DND-41 (cell line): ENCODE results near the gene SFXN1.

ENCODE experiments used
- ATAC-seq: fragments of 200-7000 bp; cut with Tn5 transposase; 3 replicates; pipeline ENCODE4 v1.9.1; 2021; ENCODE audit warnings: low read depth; ENCODE audit not compliant: insufficient read depth
- DNase-seq: peaks from one replicate; pipeline ENCODE4 v3.0.0-alpha.2; 2020
- H2AFZ ChIP-seq: 2 replicates; pipeline ENCODE4 v1.6.0; 2012; ENCODE audit warnings: low read depth, low read length
- H3K27ac ChIP-seq: 2 replicates; pipeline ENCODE4 v1.5.1; 2012; ENCODE audit warnings: low read length, inconsistent platforms
- H3K27me3 ChIP-seq: fragments of 200-600 bp; sonication (generic); 2 replicates; pipeline ENCODE4 v1.6.0; 2012; ENCODE audit warnings: low read length, mild to moderate bottlenecking, inconsistent platforms; ENCODE audit not compliant: insufficient read depth, poor library complexity
- H3K36me3 ChIP-seq: 2 replicates; pipeline ENCODE4 v1.5.1; 2012; ENCODE audit warnings: low read length, inconsistent platforms; ENCODE audit not compliant: insufficient read depth
- H3K4me1 ChIP-seq: 2 replicates; pipeline ENCODE4 v1.5.1; 2012; ENCODE audit warnings: mild to moderate bottlenecking, low read length; ENCODE audit not compliant: insufficient read depth
- H3K4me2 ChIP-seq: 2 replicates; pipeline ENCODE4 v1.6.0; 2012; ENCODE audit warnings: mild to moderate bottlenecking, moderate library complexity, low read length, inconsistent platforms; ENCODE audit not compliant: insufficient read depth
- H3K4me3 ChIP-seq, 2 experiments: fragments of 200-600 bp in 1 of 2; shearing (Covaris generic) in 1 of 2; 2 replicates each; pipeline ENCODE4 v1.5.1; 2012 to 2016; ENCODE audit warnings: inconsistent platforms in 2 of 2, low read length in 2 of 2, mild to moderate bottlenecking in 2 of 2, low read depth in 1 of 2, moderate library complexity in 1 of 2
- H3K79me2 ChIP-seq: 2 replicates; pipeline ENCODE4 v1.6.0; 2012; ENCODE audit warnings: low read length, inconsistent platforms; ENCODE audit not compliant: insufficient read depth
- H3K9ac ChIP-seq: 2 replicates; pipeline ENCODE4 v1.6.0; 2012; ENCODE audit warnings: low read depth, mild to moderate bottlenecking, inconsistent platforms, low read length, moderate library complexity
- H3K9me3 ChIP-seq: 2 replicates; pipeline ENCODE4 v1.5.1; 2012; ENCODE audit warnings: low read length, moderate library complexity, mild to moderate bottlenecking, inconsistent platforms; ENCODE audit not compliant: insufficient read depth, severe bottlenecking
- H4K20me1 ChIP-seq: 2 replicates; pipeline ENCODE4 v1.6.0; 2012; ENCODE audit warnings: low read length; ENCODE audit not compliant: insufficient read depth
- CTCF ChIP-seq: IDR thresholded peaks from 2 replicates; pipeline ENCODE4 v1.5.1; 2012; ENCODE audit warnings: borderline replicate concordance, low read length, moderate library complexity, mild to moderate bottlenecking; ENCODE audit not compliant: poor library complexity, severe bottlenecking; ENCODE audit errors: extremely low read depth
- EZH2 ChIP-seq: IDR thresholded peaks from 3 replicates; pipeline ENCODE4 v1.6.1; 2012; ENCODE audit warnings: borderline replicate concordance, low read depth, mild to moderate bottlenecking, moderate library complexity, low read length, inconsistent platforms; ENCODE audit not compliant: severe bottlenecking

SFXN1 gene

GRCh38 chr5:175479125-175479881 lies 943 bp downstream of the SFXN1 start:
- DNase-seq (no peak), ATAC-seq (no peak)
- H3K9me3 ChIP-seq: no peaks in the 10 kb centered on the region
- peaks cover 40% of the 10 kb centered on the region for H4K20me1 ChIP-seq
- H2AFZ ChIP-seq: peak overlapping the region; percentile 71
- peaks cover 26% of the 10 kb centered on the region for H3K27me3 ChIP-seq
- peak overlapping the region; percentile 66 for H3K9ac ChIP-seq
- TF ChIP-seq CTCF: no peak
- no peak for TF ChIP-seq EZH2
- peak overlapping the region; percentile 69 for H3K27ac ChIP-seq
- H3K4me2 ChIP-seq: peak overlapping the region; percentile 85
- H3K79me2 ChIP-seq: peaks cover 59% of the 10 kb centered on the region
- H3K4me1 ChIP-seq: peaks cover 35% of the 10 kb centered on the region
- peaks cover 39% of the 10 kb centered on the region for H3K36me3 ChIP-seq
- peak overlapping the region; percentile 40 to 66 for H3K4me3 ChIP-seq

GRCh38 chr5:175483337-175483736 lies 5.0 kb downstream of the SFXN1 start:
- ATAC-seq (no peak), DNase-seq (no peak)
- H3K9ac ChIP-seq: no peak overlapping the region
- no peaks in the 10 kb centered on the region for H3K27me3 ChIP-seq
- no peak overlapping the region for H3K4me2 ChIP-seq
- H3K27ac ChIP-seq: no peak overlapping the region
- TF ChIP-seq CTCF: no peak
- no peak for TF ChIP-seq EZH2
- peaks cover 33% of the 10 kb centered on the region for H3K4me1 ChIP-seq
- H3K4me3 ChIP-seq: no peak overlapping the region
- no peaks in the 10 kb centered on the region for H3K9me3 ChIP-seq
- H2AFZ ChIP-seq: no peak overlapping the region
- H3K79me2 ChIP-seq: peaks cover 99% of the 10 kb centered on the region
- H4K20me1 ChIP-seq: peaks cover 77% of the 10 kb centered on the region
- peaks cover 74% of the 10 kb centered on the region for H3K36me3 ChIP-seq

DNA sequence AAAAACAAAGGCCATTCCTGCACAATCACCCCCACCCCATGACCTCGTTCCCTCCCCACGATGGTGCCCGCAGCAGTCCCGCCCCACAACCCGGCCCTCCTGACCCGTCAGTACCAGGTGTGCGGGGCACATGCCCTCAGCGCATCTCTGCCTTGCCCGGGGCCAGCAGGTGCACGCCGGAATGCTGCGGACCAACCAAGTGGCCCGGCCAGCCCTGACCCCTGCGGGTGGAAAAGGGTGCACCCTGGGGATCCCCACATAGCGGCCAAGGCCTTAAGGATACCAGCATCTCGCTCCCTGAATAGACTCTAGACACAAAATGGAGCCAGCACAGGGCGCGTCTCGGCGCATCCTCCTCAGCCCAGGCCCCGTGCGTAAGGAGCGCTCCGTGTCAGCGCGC lies 6.0 kb downstream of the SFXN1 start:
- H3K27ac ChIP-seq: no peak overlapping the region

More for the DNA sequence above, 6.0 kb downstream of the SFXN1 start:
- TF ChIP-seq EZH2 (no peak), CTCF (no peak)
- Histone ChIP-seq H4K20me1 (peaks cover 86% of the 10 kb centered on the region), H3K79me2 (peaks cover 99% of the 10 kb centered on the region), H3K9me3 (no peaks in the 10 kb centered on the region), H3K27me3 (no peaks in the 10 kb centered on the region), H3K36me3 (peaks cover 78% of the 10 kb centered on the region), H2AFZ (no peak overlapping the region), H3K9ac (no peak overlapping the region), H3K4me1 (peaks cover 31% of the 10 kb centered on the region), H3K4me2 (no peak overlapping the region), H3K4me3 (no peak overlapping the region)
- DNase-seq (no peak), ATAC-seq (no peak)
